ENCODE data around the gene ATP8B1.

Gene ATP8B1

DNA sequence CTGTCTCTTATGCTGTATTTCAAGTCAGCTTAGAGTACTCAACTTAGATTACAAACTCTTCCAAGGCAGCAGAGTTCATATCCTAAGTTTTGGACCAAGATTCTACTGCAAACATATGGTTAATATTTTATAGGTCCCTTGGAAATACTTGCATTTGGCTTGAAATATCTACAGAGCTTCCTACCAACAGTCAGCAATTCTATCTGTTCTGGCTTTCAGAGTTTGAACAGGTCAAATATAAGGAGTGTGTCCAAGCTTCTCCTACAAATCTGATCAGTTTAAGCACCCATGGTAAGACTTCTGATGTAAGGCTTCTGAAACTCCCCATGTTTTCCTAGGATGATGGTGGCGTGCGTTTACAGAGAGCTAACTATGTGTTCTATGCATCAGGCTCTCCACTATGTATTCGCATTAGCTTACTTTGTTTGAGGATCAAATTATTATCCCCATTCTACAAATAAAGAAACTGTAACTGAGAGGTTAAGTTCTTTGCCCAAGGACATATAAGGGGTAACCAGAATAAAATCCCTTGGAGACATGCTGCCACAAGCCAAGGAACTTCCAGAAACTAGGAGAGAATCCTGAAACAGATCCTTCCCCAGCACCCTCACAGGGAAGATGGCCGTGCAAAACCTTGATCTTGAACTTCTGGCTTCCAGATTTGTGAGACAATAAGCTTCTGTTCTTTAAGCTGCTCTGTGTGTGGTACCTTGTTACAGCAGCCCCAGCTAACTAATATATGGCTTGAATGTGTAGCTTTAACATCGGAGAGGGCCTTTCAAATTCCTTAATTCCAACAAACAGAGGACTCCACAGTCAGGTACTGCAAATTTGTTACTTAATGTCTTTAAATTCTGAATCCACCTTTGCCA is 55.1 kb downstream of the ATP8B1 start:
- Histone ChIP-seq H3K27me3 (replicated peaks) (no peaks in the 10 kb centered on the region), H3K36me3 (replicated peaks) (peaks cover 2% of the 10 kb centered on the region), H3K27ac (no peak overlapping the region), H3K4me3 (ENCODE audit: low read depth, low read length) (no peak overlapping the region)
- TF ChIP-seq, protein P1, sequence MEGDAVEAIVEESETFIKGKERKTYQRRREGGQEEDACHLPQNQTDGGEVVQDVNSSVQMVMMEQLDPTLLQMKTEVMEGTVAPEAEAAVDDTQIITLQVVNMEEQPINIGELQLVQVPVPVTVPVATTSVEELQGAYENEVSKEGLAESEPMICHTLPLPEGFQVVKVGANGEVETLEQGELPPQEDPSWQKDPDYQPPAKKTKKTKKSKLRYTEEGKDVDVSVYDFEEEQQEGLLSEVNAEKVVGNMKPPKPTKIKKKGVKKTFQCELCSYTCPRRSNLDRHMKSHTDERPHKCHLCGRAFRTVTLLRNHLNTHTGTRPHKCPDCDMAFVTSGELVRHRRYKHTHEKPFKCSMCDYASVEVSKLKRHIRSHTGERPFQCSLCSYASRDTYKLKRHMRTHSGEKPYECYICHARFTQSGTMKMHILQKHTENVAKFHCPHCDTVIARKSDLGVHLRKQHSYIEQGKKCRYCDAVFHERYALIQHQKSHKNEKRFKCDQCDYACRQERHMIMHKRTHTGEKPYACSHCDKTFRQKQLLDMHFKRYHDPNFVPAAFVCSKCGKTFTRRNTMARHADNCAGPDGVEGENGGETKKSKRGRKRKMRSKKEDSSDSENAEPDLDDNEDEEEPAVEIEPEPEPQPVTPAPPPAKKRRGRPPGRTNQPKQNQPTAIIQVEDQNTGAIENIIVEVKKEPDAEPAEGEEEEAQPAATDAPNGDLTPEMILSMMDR (IDR thresholded peaks at IDR 0.05; ENCODE audit: low read depth, low read length, missing control alignments): no peak
- no peak for DNase-seq
- in situ Hi-C loops (cut with HindIII; ENCODE audit: low pct_ligation_motif_present, low sequenced_read_pairs): no loop called here

DNA sequence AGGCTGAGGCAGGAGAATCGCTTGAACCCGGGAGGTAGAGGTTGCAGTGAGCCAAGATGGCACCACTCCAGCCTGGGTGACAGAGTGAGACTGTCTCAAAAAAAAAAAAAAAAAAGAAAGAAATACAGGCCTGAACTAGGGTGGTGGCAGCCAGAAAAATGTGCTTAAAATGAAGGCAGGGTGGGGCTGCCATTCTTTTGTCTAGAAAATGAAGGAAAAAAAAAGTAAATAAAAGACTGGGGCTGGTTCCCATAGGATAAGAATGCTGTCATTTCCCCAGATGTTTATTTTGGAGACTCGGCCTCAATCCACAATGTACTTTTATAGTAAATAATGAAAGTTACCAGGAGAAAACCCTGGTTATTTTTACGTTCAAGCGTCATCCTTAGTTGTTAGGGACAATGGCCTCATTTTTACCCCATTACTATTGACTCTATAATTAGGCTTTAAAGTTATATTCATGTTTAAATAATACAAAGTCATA is 58.9 kb downstream of the ATP8B1 start:
- in situ Hi-C loops (cut with HindIII; ENCODE audit: low pct_ligation_motif_present, low sequenced_read_pairs): no loop called here
- Histone ChIP-seq H3K27me3 (replicated peaks) (no peaks in the 10 kb centered on the region), H3K27ac (peak overlapping the region; percentile 59), H3K4me3 (ENCODE audit: low read depth, low read length) (no peak overlapping the region), H3K36me3 (replicated peaks) (no peaks in the 10 kb centered on the region)
- peak; percentile 48 for DNase-seq
- TF ChIP-seq, protein P1 (IDR thresholded peaks at IDR 0.05; ENCODE audit: low read depth, low read length, missing control alignments): no peak

GRCh38 chr18:57743008-57743407 is 60.1 kb downstream of the ATP8B1 start:
- DNase-seq: peak; percentile 72
- in situ Hi-C loops (cut with HindIII; ENCODE audit: low pct_ligation_motif_present, low sequenced_read_pairs): no loop called here
- Histone ChIP-seq H3K27ac (peak overlapping the region; percentile 59), H3K4me3 (ENCODE audit: low read depth, low read length) (no peak overlapping the region), H3K27me3 (replicated peaks) (no peaks in the 10 kb centered on the region), H3K36me3 (replicated peaks) (no peaks in the 10 kb centered on the region)
- TF ChIP-seq, protein P1 (IDR thresholded peaks at IDR 0.05; ENCODE audit: low read depth, low read length, missing control alignments): no peak

DNA sequence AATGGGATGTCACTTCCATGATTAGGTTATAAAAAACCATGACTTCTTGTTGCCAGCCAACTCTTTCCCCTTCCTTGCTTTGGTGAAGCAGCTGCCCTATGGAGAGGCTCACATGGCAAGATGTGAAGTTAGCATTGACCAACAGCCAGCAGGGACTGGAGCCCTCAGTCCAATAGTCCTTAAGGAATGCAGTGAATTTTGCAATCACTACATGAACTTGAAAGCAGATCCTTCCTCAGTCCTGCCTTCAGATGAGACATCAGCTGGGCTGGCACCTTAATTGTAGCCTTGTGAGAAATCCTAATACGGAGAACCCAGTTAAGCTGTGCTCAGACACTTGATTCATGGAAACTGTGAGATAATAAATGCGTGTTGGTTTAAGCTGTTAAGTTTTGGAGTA is 61.8 kb downstream of the ATP8B1 start:
- in situ Hi-C loops (cut with HindIII; ENCODE audit: low pct_ligation_motif_present, low sequenced_read_pairs): no loop called here

DNA sequence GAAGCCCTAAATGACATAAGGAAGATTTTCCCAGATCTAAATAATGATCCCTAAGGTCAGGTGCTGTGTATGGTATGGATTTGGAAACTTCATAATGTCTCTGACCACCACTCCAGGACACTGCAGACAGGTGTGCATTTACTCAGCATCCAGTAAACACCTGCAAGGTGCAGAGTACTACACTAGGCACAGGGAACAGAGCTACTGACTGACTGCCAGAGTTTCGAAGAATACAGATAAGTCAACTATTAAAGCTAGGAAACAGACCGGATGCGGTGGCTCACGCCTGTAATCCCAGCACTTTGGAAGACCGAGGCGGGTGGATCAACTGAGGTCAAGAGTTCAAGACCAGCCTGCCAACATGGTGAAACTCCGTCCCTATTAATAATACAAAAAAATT is 65.0 kb downstream of the ATP8B1 start:
- in situ Hi-C loops (cut with HindIII; ENCODE audit: low pct_ligation_motif_present, low sequenced_read_pairs): no loop called here
- TF ChIP-seq, protein P1 (IDR thresholded peaks at IDR 0.05; ENCODE audit: low read depth, low read length, missing control alignments): no peak
- no peak overlapping the region for H3K4me3 ChIP-seq (ENCODE audit: low read depth, low read length)
- no peak overlapping the region for H3K27ac ChIP-seq
- no peaks in the 10 kb centered on the region for H3K27me3 ChIP-seq (replicated peaks)
- no peaks in the 10 kb centered on the region for H3K36me3 ChIP-seq (replicated peaks)
- DNase-seq: no peak

More for the DNA sequence above, 61.8 kb downstream of the ATP8B1 start:
- no peak for DNase-seq
- Histone ChIP-seq H3K36me3 (replicated peaks) (no peaks in the 10 kb centered on the region), H3K27ac (no peak overlapping the region), H3K4me3 (ENCODE audit: low read depth, low read length) (no peak overlapping the region), H3K27me3 (replicated peaks) (no peaks in the 10 kb centered on the region)
- TF ChIP-seq, protein P1 (IDR thresholded peaks at IDR 0.05; ENCODE audit: low read depth, low read length, missing control alignments): no peak

Measured in brain microvascular endothelial cell (primary cell).